Prostate gland (tissue), 2 donors: ENCODE measurements around the gene FBXL17.

Source experiments
- CTCF ChIP-seq, 4 experiments: fragments of 200-600 bp in 2 of 4; fragments of 450-650 bp in 2 of 4; sonication (generic) in 2 of 4; IDR thresholded peaks; 1 replicate in 3 of 4; 2 replicates in 1 of 4; pipeline ENCODE4 v1.5.1; 2016 to 2019; ENCODE audit warnings: antibody characterized with exemption in 4 of 4, mild to moderate bottlenecking in 2 of 4, moderate library complexity in 2 of 4
- POLR2AphosphoS5 ChIP-seq: sonication (generic); formaldehyde crosslinking; IDR thresholded peaks from one replicate; pipeline ENCODE4 v1.6.1; 2017; ENCODE audit warnings: antibody characterized with exemption

DNA sequence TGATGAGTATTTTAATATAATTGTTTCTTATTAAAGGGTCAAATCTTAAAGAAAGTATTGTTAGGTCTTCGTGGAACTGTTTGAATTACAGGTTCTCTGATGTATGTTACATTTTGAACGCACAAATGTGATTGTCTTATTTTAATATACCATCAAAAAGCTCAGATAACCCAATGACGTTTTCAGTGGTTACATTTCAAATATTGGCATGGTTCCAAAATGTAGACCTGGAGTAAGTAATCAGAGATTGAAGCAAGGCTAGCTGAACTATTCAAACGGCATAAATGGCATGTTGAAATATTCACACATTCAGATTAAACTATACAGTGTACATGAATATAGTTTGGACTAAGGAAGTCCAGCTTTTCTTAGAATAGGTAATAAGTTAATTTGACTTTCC is 429.4 kb downstream of the FBXL17 start:
- TF ChIP-seq CTCF (IDR thresholded peaks at IDR 0.05), result no peak
- TF ChIP-seq POLR2AphosphoS5, result no peak
